Smooth muscle cell (in vitro differentiated cells): Measurements from ENCODE around the gene NHLH1. TPM values are rescaled to one million over a fixed set of nuclear protein-coding genes. Genes with fewer than 3 reads are reported as not detected.
A peak's percentile ranks its signal among the peaks of the same experiment; 100 is the strongest.

Source experiments
- DNase-seq: peaks from one replicate; lab custom pipeline; 2025; ENCODE audit not compliant: unreplicated experiment; lab: John Stamatoyannopoulos, UW
- H2AFZ ChIP-seq: fragments of 200-600 bp; sonication (generic); 2 replicates; pipeline ENCODE4 v1.6.0; 2016; ENCODE audit warnings: antibody characterized with exemption, low read depth, mild to moderate bottlenecking
- H3F3A ChIP-seq: fragments of 200-600 bp; sonication (generic); 2 replicates; pipeline ENCODE4 v1.6.0; 2017; ENCODE audit warnings: antibody characterized with exemption, low read depth
- H3K27ac ChIP-seq: fragments of 200-600 bp; sonication (generic); 2 replicates; pipeline ENCODE4 v1.5.1; 2016; ENCODE audit warnings: low read depth, mild to moderate bottlenecking
- H3K27me3 ChIP-seq: fragments of 200-600 bp; sonication (generic); 2 replicates; pipeline ENCODE4 v1.6.1; 2016; ENCODE audit warnings: low read depth, mild to moderate bottlenecking
- H3K36me3 ChIP-seq: fragments of 200-600 bp; sonication (generic); 2 replicates; pipeline ENCODE4 v1.5.1; 2016; ENCODE audit warnings: low read depth
- H3K4me1 ChIP-seq: fragments of 200-600 bp; sonication (generic); 2 replicates; pipeline ENCODE4 v1.5.1; 2016; ENCODE audit warnings: low read depth
- H3K4me2 ChIP-seq: fragments of 200-600 bp; sonication (generic); 2 replicates; pipeline ENCODE4 v1.6.0; 2016; ENCODE audit warnings: mild to moderate bottlenecking
- H3K4me3 ChIP-seq: fragments of 200-600 bp; sonication (generic); 2 replicates; pipeline ENCODE4 v1.5.1; 2016; ENCODE audit warnings: mild to moderate bottlenecking
- H3K79me2 ChIP-seq: fragments of 200-600 bp; sonication (generic); 2 replicates; pipeline ENCODE4 v1.6.0; 2016; ENCODE audit warnings: low read depth, mild to moderate bottlenecking
- H3K9ac ChIP-seq: fragments of 200-600 bp; sonication (generic); 2 replicates; pipeline ENCODE4 v1.6.0; 2016; ENCODE audit warnings: low read depth
- H3K9me3 ChIP-seq: fragments of 200-600 bp; sonication (generic); replicated peaks from 2 replicates; pipeline ENCODE4 v1.5.1; 2016; ENCODE audit warnings: low read depth
- H4K20me1 ChIP-seq: fragments of 200-600 bp; sonication (generic); 2 replicates; pipeline ENCODE4 v1.6.0; 2016; ENCODE audit warnings: low read depth
- whole genome bisulfite sequencing: methylation state at CpG from one replicate; pipeline ENCODE4 v1.1.7; 2016; ENCODE audit warnings: low lambda C conversion rate; 5-methylcytosine and 5-hydroxymethylcytosine counted together
- polyA plus RNA-seq: library from polyadenylated mRNA; unstranded; fragments of >200 nt; fragmentation: Nextera tagmentation; extraction: Ambion mirVana; gene quantifications from 2 replicates; pipeline ENCODE4 v1.2.1, GENCODE V29; 2016
- total RNA-seq: library from RNA; depleted of rRNA; stranded (reverse); fragments of >200 nt; gene quantifications from 2 replicates; pipeline ENCODE4 v1.2.3, GENCODE V29; 2014
- TF ChIP-seq, protein P1 (sequence below): fragments of 200-600 bp; sonication (generic); IDR thresholded peaks from 2 replicates; pipeline ENCODE4 v1.5.1; 2017; ENCODE audit warnings: borderline replicate concordance, mild to moderate bottlenecking, antibody characterized with exemption; ENCODE audit not compliant: insufficient read depth, poor library complexity, severe bottlenecking

NHLH1 gene
- total and polyA plus RNA-seq, 2 experiments from 2014 or later: 0.27 TPM; not detected in 1

DNA sequence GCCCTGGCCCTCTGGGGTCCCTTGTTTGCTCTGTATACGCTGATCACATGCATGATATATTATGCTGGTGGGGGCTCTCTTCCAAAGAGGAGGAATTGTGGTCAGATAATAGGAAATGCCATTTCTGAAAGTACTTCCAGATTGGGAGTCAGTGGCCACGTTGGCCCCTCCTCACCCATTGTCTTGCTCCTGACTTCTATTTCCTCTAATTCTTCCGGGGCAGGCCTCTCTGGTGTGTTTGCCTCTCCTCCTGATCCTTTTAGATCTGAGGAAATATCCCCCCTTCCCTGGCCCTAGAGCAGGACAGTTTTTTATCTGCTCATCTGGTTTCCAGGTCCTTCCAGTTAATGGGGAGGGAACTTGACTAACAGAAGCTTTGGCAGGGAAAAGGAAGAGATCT lies 36.4 kb downstream of the NHLH1 start:
- no peak for DNase-seq
- no peak overlapping the region for H3K9ac ChIP-seq
- no peaks in the 10 kb centered on the region for H3F3A ChIP-seq
- H3K4me3 ChIP-seq: no peak overlapping the region
- 60% methylated on average over 3 of the region's 3 CpGs for WGBS
- no peak overlapping the region for H2AFZ ChIP-seq
- H3K79me2 ChIP-seq: peaks cover 11% of the 10 kb centered on the region
- H4K20me1 ChIP-seq: peaks cover 7% of the 10 kb centered on the region
- H3K9me3 ChIP-seq: no peaks in the 10 kb centered on the region
- no peak overlapping the region for H3K27ac ChIP-seq
- H3K4me1 ChIP-seq: peaks cover 58% of the 10 kb centered on the region
- H3K36me3 ChIP-seq: no peaks in the 10 kb centered on the region
- H3K27me3 ChIP-seq: no peaks in the 10 kb centered on the region
- H3K4me2 ChIP-seq: no peak overlapping the region
- TF ChIP-seq, protein P1, sequence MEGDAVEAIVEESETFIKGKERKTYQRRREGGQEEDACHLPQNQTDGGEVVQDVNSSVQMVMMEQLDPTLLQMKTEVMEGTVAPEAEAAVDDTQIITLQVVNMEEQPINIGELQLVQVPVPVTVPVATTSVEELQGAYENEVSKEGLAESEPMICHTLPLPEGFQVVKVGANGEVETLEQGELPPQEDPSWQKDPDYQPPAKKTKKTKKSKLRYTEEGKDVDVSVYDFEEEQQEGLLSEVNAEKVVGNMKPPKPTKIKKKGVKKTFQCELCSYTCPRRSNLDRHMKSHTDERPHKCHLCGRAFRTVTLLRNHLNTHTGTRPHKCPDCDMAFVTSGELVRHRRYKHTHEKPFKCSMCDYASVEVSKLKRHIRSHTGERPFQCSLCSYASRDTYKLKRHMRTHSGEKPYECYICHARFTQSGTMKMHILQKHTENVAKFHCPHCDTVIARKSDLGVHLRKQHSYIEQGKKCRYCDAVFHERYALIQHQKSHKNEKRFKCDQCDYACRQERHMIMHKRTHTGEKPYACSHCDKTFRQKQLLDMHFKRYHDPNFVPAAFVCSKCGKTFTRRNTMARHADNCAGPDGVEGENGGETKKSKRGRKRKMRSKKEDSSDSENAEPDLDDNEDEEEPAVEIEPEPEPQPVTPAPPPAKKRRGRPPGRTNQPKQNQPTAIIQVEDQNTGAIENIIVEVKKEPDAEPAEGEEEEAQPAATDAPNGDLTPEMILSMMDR: no peak

- Histone ChIP-seq H3K9ac (no peak overlapping the region), H3K9me3 (no peaks in the 10 kb centered on the region), H3K27me3 (no peaks in the 10 kb centered on the region), H3K4me1 (peaks cover 60% of the 10 kb centered on the region), H4K20me1 (peaks cover 15% of the 10 kb centered on the region), H3K4me3 (no peak overlapping the region), H3K79me2 (peaks cover 11% of the 10 kb centered on the region), H3K27ac (no peak overlapping the region), H2AFZ (no peak overlapping the region), H3F3A (no peaks in the 10 kb centered on the region), H3K36me3 (no peaks in the 10 kb centered on the region), H3K4me2 (no peak overlapping the region)
- TF ChIP-seq, protein P1: no peak
- no peak for DNase-seq
- WGBS: 87% methylated on average over 3 of the region's 3 CpGs
These were observed 37.2 kb downstream of the NHLH1 start for GRCh38 chr1:160404094-160404493.

DNA sequence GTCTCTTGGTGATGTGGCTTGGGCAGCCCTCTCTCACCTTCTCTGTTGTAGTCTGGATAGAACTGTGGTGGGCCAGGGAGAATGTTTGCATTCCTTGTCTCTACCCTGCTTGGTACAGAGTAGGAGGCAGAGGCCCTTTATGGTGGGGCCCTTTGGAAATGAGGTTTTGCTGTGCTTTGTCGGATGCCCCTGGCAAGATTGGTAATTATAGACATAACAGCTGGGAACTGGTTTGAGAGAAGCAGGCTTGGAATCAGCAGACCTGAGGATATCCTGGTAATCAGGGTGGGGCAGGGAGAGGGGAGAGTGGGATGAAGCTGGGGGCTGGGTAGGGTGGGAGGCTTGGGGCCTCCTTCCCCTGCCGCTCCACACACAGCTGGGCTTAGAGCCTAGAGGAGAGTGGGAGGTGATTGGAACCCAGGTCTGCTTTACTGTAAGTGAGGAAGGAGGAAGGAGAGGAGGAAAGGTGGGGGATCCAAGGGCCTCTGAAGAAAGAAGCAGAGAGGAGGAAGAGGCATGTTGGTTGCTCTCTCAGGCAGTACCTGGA lies 38.5 kb downstream of the NHLH1 start:
- no peaks in the 10 kb centered on the region for H3F3A ChIP-seq
- H3K27me3 ChIP-seq: no peaks in the 10 kb centered on the region
- DNase-seq: no peak
- H3K4me3 ChIP-seq: no peak overlapping the region
- H3K9ac ChIP-seq: no peak overlapping the region
- TF ChIP-seq, protein P1: no peak
- peaks cover 17% of the 10 kb centered on the region for H4K20me1 ChIP-seq
- H3K36me3 ChIP-seq: no peaks in the 10 kb centered on the region
- peak overlapping the region; percentile 21 for H3K4me2 ChIP-seq
- peaks cover 10% of the 10 kb centered on the region for H3K79me2 ChIP-seq
- 78% methylated on average over 2 of the region's 2 CpGs for WGBS
- no peak overlapping the region for H3K27ac ChIP-seq
- H3K4me1 ChIP-seq: peaks cover 63% of the 10 kb centered on the region
- no peak overlapping the region for H2AFZ ChIP-seq
- no peaks in the 10 kb centered on the region for H3K9me3 ChIP-seq

GRCh38 chr1:160406131-160406968 lies 39.5 kb downstream of the NHLH1 start:
- Histone ChIP-seq H3K9ac (no peak overlapping the region), H3K27ac (no peak overlapping the region), H4K20me1 (peaks cover 17% of the 10 kb centered on the region), H3K79me2 (peaks cover 4% of the 10 kb centered on the region), H3K4me1 (peaks cover 66% of the 10 kb centered on the region), H3F3A (no peaks in the 10 kb centered on the region), H3K9me3 (no peaks in the 10 kb centered on the region), H3K27me3 (no peaks in the 10 kb centered on the region), H3K4me3 (no peak overlapping the region), H3K4me2 (no peak overlapping the region), H2AFZ (no peak overlapping the region), H3K36me3 (no peaks in the 10 kb centered on the region)
- no peak for DNase-seq
- 88% methylated on average over 15 of the region's 15 CpGs for WGBS
- TF ChIP-seq, protein P1: no peak
